ENCODE measurements around the gene MTIF2. TPM values are rescaled to one million over a fixed set of nuclear protein-coding genes. Genes with fewer than 3 reads are reported as not detected.
"Not testable (repeated sequence)": the region's sequence is repeated elsewhere in the genome, so short reads cannot be mapped to it uniquely, and the experiment has no call there.

MTIF2 gene
- total RNA-seq, 1 experiment from 2014 or later = 34.1 TPM

- in situ Hi-C loops (cut with HindIII; ENCODE audit: low pct_unique_long_range_greater_than_20kb, low sequenced_read_pairs) = no loop called here
- intact Hi-C loops (cut with micrococcal nuclease; ENCODE audit: unreplicated experiment) = no loop called here
- ChIA-PET CTCF (interaction anchor here (0.5 kb wide), 1 partner anchor 441 kb away, joined by 11 read pairs; no protein-coding TSS in a partner anchor), POLR2A (interaction anchor here (0.5 kb wide), 1 partner anchor 203 kb away, joined by 10 read pairs; no protein-coding TSS in a partner anchor)
- no peaks in the 10 kb centered on the region for H3K27me3 ChIP-seq (ENCODE audit: control insufficient read depth, insufficient read depth, low read length)
- H3K9me3 ChIP-seq (ENCODE audit: control insufficient read depth, insufficient read depth, low read depth, low read length) = no peaks in the 10 kb centered on the region
- no peaks in the 10 kb centered on the region; the same call in 1 of the 2 replicates for H3K36me3 ChIP-seq (ENCODE audit: control insufficient read depth, insufficient read depth, low read length)
- DNase-seq (ENCODE audit: low read depth, low spot score) (peak; percentile 58), ATAC-seq (peak; percentile 96)
- peak overlapping the region; percentile 59 to 93 for H3K4me3 ChIP-seq (ENCODE audit: low read depth in 2 of 2, low read length in 2 of 2)
- H3K27ac ChIP-seq (ENCODE audit: low read length) = peak overlapping the region; percentile 97
- no TSS peak for BruUV-seq (replicated peaks)
- peak; percentile 93 for TF ChIP-seq POLR2AphosphoS5 (IDR thresholded peaks at IDR 0.05; ENCODE audit: low read depth, low read length)
- TF ChIP-seq SIN3A (IDR thresholded peaks at IDR 0.05; ENCODE audit: borderline replicate concordance, insufficient read depth, low read depth, low read length) = no peak
- peak in 1 of 2 experiments; percentile 44; a peak in 1 of 4 replicates for TF ChIP-seq REST (IDR thresholded peaks at IDR 0.05; ENCODE audit: insufficient read depth in 1 of 2, low read depth in 2 of 2, low read length in 1 of 2)
- TF ChIP-seq TCF7L2 (IDR thresholded peaks at IDR 0.05; ENCODE audit: low read depth, low read length) = 0 out of 2 replicates have a peak, but pooled peaks have one; percentile 37
- no peak for TF ChIP-seq CTCF (IDR thresholded peaks at IDR 0.05)
- peaks cover 8% of the 10 kb centered on the region; the same call in 1 of the 2 replicates for H3K4me1 ChIP-seq (ENCODE audit: control insufficient read depth, insufficient read depth, low read length)
Observed at GRCh38 chr2:55282110-55282917, 13.3 kb upstream of the MTIF2 start.

GRCh38 chr2:55280851-55281546 is 12.0 kb upstream of the MTIF2 start:
- peak overlapping the region; percentile 97 for H3K27ac ChIP-seq (ENCODE audit: low read length)
- H3K4me3 ChIP-seq (ENCODE audit: low read depth in 2 of 2, low read length in 2 of 2); H3K36me3 ChIP-seq (ENCODE audit: control insufficient read depth, insufficient read depth, low read length); H3K4me1 ChIP-seq (ENCODE audit: control insufficient read depth, insufficient read depth, low read length); H3K27me3 ChIP-seq (ENCODE audit: control insufficient read depth, insufficient read depth, low read length); BruUV-seq (replicated peaks); H3K9me3 ChIP-seq (ENCODE audit: control insufficient read depth, insufficient read depth, low read depth, low read length); in situ Hi-C loops (cut with HindIII; ENCODE audit: low pct_unique_long_range_greater_than_20kb, low sequenced_read_pairs); CTCF ChIA-PET; DNase-seq (ENCODE audit: low read depth, low spot score); ATAC-seq; intact Hi-C loops (cut with micrococcal nuclease; ENCODE audit: unreplicated experiment): not testable (repeated sequence)
- POLR2A ChIA-PET = interaction anchor here (0.7 kb wide), 1 partner anchor 13 kb away, joined by 3 read pairs; no protein-coding TSS in a partner anchor

GRCh38 chr2:55279859-55280424 is 10.9 kb upstream of the MTIF2 start:
- H3K27ac ChIP-seq (ENCODE audit: low read length); CTCF ChIA-PET; DNase-seq (ENCODE audit: low read depth, low spot score); in situ Hi-C loops (cut with HindIII; ENCODE audit: low pct_unique_long_range_greater_than_20kb, low sequenced_read_pairs); H3K27me3 ChIP-seq (ENCODE audit: control insufficient read depth, insufficient read depth, low read length); H3K36me3 ChIP-seq (ENCODE audit: control insufficient read depth, insufficient read depth, low read length); H3K4me3 ChIP-seq (ENCODE audit: low read depth in 2 of 2, low read length in 2 of 2); intact Hi-C loops (cut with micrococcal nuclease; ENCODE audit: unreplicated experiment); H3K9me3 ChIP-seq (ENCODE audit: control insufficient read depth, insufficient read depth, low read depth, low read length); ATAC-seq; H3K4me1 ChIP-seq (ENCODE audit: control insufficient read depth, insufficient read depth, low read length); BruUV-seq (replicated peaks); POLR2A ChIA-PET: not testable (repeated sequence)

GRCh38 chr2:55279214-55279835 is 10.3 kb upstream of the MTIF2 start:
- CTCF ChIA-PET; H3K27ac ChIP-seq (ENCODE audit: low read length); BruUV-seq (replicated peaks); in situ Hi-C loops (cut with HindIII; ENCODE audit: low pct_unique_long_range_greater_than_20kb, low sequenced_read_pairs); H3K4me3 ChIP-seq (ENCODE audit: low read depth in 2 of 2, low read length in 2 of 2); H3K36me3 ChIP-seq (ENCODE audit: control insufficient read depth, insufficient read depth, low read length); POLR2A ChIA-PET; H3K27me3 ChIP-seq (ENCODE audit: control insufficient read depth, insufficient read depth, low read length); intact Hi-C loops (cut with micrococcal nuclease; ENCODE audit: unreplicated experiment); DNase-seq (ENCODE audit: low read depth, low spot score); H3K4me1 ChIP-seq (ENCODE audit: control insufficient read depth, insufficient read depth, low read length); ATAC-seq; H3K9me3 ChIP-seq (ENCODE audit: control insufficient read depth, insufficient read depth, low read depth, low read length): not testable (repeated sequence)
